Mesothelial cell of epicardium (in vitro differentiated cells): ENCODE measurements around the gene SYNDIG1. TPM values are rescaled to one million over a fixed set of nuclear protein-coding genes. Genes with fewer than 3 reads are reported as not detected.

Experiments used
- DNase-seq, 2 experiments: peaks; one replicate each; pipeline ENCODE4 v3.0.0; 2021; ENCODE audit warnings: low spot score in 2 of 2; ENCODE audit not compliant: unreplicated experiment in 2 of 2
- H3K27ac Mint-ChIP-seq: 2 replicates; pipeline ENCODE4 v1.8.0; 2021; ENCODE audit warnings: mixed read lengths
- H3K27me3 Mint-ChIP-seq: 2 replicates; pipeline ENCODE4 v1.8.0; 2021; ENCODE audit warnings: low read depth, mixed read lengths
- H3K36me3 Mint-ChIP-seq: 2 replicates; pipeline ENCODE4 v1.8.0; 2021; ENCODE audit warnings: mixed read lengths
- H3K4me1 Mint-ChIP-seq: 2 replicates; pipeline ENCODE4 v1.8.0; 2021; ENCODE audit warnings: mixed read lengths
- H3K4me3 Mint-ChIP-seq: 2 replicates; pipeline ENCODE4 v1.8.0; 2021; ENCODE audit warnings: mild to moderate bottlenecking, moderate library complexity, mixed read lengths
- H3K9me3 Mint-ChIP-seq: 2 replicates; pipeline ENCODE4 v1.8.0; 2021; ENCODE audit warnings: mixed read lengths
- CTCF ChIP-seq: fragments of 200-600 bp; sonication (generic); IDR thresholded peaks from one replicate; pipeline ENCODE4 v1.5.0; 2021; ENCODE audit warnings: antibody characterized with exemption; ENCODE audit not compliant: unreplicated experiment
- total RNA-seq: library from RNA; stranded (reverse); gene quantifications from 3 replicates; pipeline ENCODE4 v1.2.1, GENCODE V29; 2021

The SYNDIG1 gene
- total RNA-seq, 1 donor from 2014 or later, result 0.80 TPM

GRCh38 chr20:24678351-24679106 is 209.1 kb downstream of the SYNDIG1 start:
- Mint-ChIP-seq H3K36me3 (no peaks in the 10 kb centered on the region), H3K4me1 (no peaks in the 10 kb centered on the region), H3K27ac (no peak overlapping the region), H3K9me3 (no peaks in the 10 kb centered on the region), H3K4me3 (no peak overlapping the region), H3K27me3 (no peaks in the 10 kb centered on the region)
- no peak for TF ChIP-seq CTCF
- DNase-seq, result no peak

DNA sequence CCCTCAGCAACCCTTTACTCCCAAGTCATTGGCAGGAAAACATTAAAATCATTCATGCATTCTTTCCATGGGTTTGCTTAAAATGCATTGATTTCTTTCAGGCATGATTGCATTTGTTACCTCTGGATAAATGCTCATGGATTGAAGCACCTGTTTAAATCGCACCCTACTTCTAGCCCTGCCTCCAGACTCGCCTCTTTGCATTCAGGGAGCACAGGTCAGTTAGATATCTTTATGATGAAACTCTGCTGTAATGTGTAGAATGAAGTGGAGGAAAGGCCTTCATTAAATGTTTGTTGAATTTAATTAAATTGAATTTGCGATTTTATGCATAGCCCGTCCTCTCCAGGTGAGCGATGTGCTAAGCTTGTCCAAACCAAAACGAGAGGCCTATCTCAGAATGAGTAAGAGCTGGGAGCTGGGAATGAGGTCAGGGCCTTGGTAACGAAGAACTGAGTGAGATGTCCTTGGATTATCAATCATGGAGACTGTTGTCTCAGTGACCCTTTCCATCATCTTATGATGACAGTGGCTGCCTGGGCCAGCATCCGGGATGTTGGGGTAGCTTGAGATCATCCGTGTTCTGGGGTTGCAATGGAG is 210.1 kb downstream of the SYNDIG1 start:
- H3K9me3 Mint-ChIP-seq, result no peaks in the 10 kb centered on the region
- no peaks in the 10 kb centered on the region for H3K4me1 Mint-ChIP-seq
- H3K27me3 Mint-ChIP-seq, result peaks cover 1% of the 10 kb centered on the region
- no peak for DNase-seq
- no peaks in the 10 kb centered on the region for H3K36me3 Mint-ChIP-seq
- H3K27ac Mint-ChIP-seq, result no peak overlapping the region
- H3K4me3 Mint-ChIP-seq, result no peak overlapping the region
- TF ChIP-seq CTCF, result no peak

DNA sequence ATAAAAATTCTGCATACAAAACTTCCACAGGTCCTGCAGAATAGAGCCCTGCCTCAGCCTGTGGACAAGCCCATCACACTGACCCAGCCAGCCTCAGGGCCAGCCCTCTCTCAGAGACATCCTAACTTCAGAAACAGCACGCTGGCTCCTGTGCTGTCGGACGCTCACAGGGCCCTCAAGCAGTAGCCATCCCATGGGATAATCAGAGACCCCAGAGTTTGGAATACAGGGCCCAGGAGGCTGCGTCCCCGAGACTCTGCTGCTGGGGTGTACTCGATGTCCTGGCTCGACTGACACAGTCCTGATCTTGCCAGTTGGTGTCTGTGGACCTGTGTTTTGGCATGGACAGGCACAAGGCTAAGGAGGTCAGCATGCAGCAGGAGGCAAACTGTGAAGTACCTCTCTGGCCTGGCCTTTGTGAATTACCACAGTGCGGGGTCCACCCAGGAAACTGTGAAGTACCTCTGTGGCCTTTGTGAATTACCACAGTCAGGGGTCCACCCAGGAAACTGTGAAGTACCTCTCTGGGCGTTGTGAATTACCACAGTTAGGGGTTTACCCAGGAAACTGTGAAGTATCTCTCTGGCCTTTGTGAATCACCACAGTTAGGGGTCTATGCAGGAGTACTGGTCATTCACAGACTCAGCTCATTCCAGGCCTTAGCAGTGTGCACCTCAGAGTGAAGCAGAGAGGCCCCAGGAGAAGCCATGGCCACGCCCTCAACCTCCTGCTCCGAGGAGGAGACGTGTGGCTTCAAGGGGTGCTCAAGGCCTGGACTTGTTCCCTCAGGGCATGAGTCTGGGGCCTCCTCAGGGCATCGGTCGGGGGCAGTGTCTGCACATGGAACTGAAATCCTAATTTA is 212.4 kb downstream of the SYNDIG1 start:
- H3K27ac Mint-ChIP-seq, result no peak overlapping the region

DNA sequence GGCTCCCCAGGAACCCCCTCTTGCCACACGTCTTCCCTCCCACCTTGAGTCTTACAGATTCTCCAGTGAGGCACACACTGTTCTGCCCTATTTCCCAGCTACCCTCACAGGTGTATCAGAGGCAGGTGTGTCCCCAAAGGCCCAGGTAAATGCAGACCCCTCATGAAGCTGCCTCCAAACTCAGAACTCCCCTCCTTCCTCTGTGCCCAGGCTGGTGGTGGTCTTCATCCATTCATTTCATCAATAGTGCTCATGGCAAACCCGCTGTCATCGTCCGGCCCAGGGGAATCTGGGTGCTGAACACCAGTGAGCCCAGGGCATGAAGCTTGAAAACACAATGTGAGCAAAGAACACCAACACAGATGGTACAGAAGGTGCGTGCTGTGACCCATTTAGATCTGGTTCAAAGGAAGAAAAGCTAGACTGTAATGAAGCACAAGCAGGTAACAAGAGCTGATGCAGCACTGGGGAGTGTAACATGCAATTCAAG is 213.1 kb downstream of the SYNDIG1 start:
- Mint-ChIP-seq H3K27me3 (peaks cover 1% of the 10 kb centered on the region), H3K36me3 (no peaks in the 10 kb centered on the region), H3K4me3 (no peak overlapping the region), H3K4me1 (no peaks in the 10 kb centered on the region), H3K27ac (no peak overlapping the region), H3K9me3 (peaks cover 9% of the 10 kb centered on the region)
- TF ChIP-seq CTCF, result no peak
- no peak for DNase-seq

More for the DNA sequence above, 212.4 kb downstream of the SYNDIG1 start:
- DNase-seq, result no peak
- Mint-ChIP-seq H3K4me3 (no peak overlapping the region), H3K27me3 (peaks cover 1% of the 10 kb centered on the region), H3K36me3 (no peaks in the 10 kb centered on the region), H3K4me1 (no peaks in the 10 kb centered on the region), H3K9me3 (peaks cover 3% of the 10 kb centered on the region)
- no peak for TF ChIP-seq CTCF

DNA sequence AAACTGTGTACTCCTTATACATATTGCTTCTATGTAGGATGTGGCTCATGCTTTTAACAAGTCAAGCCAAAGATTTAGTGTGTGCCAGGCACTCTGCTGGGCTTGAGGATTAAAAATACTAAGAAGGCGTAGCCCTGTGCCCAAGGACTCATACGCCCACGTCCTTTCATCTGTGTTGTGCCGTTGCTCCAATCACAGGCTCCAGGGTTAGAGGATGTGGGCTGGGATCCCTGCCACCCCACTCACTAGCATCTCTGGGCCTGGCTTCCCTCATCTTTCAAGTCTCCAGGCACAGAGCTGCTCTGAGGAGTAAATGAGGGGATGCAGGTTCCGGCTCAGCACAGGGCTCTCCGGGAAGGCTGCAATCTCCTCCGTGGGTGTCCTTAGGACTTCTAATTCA is 214.2 kb downstream of the SYNDIG1 start:
- TF ChIP-seq CTCF, result no peak

More for the DNA sequence above, 214.2 kb downstream of the SYNDIG1 start:
- Mint-ChIP-seq H3K27ac (no peak overlapping the region), H3K4me1 (no peaks in the 10 kb centered on the region), H3K36me3 (no peaks in the 10 kb centered on the region), H3K4me3 (no peak overlapping the region), H3K9me3 (peaks cover 14% of the 10 kb centered on the region), H3K27me3 (peaks cover 1% of the 10 kb centered on the region)
- no peak for DNase-seq
